HG03571 (cell line): ENCODE data around the gene IGFLR1.

Source experiments
- ATAC-seq: cut with Tn5 transposase; IDR thresholded peaks from one replicate; pipeline ENCODE4 v1.9.1; 2021; ENCODE audit not compliant: unreplicated experiment

Gene IGFLR1, protein sequence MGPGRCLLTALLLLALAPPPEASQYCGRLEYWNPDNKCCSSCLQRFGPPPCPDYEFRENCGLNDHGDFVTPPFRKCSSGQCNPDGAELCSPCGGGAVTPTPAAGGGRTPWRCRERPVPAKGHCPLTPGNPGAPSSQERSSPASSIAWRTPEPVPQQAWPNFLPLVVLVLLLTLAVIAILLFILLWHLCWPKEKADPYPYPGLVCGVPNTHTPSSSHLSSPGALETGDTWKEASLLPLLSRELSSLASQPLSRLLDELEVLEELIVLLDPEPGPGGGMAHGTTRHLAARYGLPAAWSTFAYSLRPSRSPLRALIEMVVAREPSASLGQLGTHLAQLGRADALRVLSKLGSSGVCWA

GRCh38 chr19:35742121-35742724 is at the start of gene IGFLR1:
Gene IGFLR1 (minus strand): TSS chr19:35742452. CDS start chr19:35741180, 1,272 bp downstream.
- no peak for ATAC-seq

- ATAC-seq = no peak
These were observed 49.6 kb upstream of the IGFLR1 start for GRCh38 chr19:35791814-35792279.

DNA sequence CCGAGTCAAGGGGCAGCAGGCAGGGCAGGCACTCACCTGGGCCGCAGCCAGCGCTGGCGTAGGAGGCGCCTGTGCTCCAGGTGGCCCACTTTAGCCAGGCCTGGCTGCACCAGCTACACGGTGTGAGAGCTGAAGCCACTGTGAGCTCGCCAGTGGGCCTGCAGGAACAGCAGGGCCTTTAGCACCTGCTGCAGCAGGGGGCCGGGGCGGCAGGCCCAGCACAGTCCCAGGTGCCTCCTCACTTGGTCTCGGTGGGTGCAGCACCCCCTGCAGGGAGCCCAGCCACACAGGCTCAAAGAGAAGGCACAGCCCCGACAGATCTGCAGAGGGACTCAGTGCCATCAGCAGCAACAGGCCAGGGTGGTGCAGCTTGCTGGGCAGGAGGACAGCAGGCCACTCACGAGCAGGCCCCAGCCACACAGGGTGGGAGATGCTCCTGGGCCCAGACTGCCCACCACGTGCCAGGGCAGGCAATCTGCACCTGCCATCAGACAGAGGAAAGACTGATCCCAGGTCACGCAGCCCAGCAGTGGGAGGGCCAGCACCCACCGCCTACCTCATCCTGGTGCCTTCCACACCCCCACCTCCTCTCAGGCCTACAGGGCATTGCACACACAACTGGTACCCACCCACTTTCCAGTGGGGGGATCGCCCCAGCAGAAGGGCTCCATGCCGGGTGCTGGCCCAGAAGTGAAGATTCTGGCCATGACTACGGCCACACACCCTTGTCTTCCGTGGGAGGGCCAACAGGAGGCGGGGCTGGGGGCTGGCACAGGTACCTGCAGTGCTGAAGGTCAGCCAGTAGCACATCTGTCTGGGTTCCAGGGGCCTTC is 48.9 kb upstream of the IGFLR1 start:
- ATAC-seq = no peak

- ATAC-seq = no peak
These were observed 48.0 kb upstream of the IGFLR1 start for GRCh38 chr19:35789978-35790944.

GRCh38 chr19:35789195-35789977 is 47.1 kb upstream of the IGFLR1 start:
- ATAC-seq = no peak

GRCh38 chr19:35788205-35788960 is 46.1 kb upstream of the IGFLR1 start:
- ATAC-seq = no peak

DNA sequence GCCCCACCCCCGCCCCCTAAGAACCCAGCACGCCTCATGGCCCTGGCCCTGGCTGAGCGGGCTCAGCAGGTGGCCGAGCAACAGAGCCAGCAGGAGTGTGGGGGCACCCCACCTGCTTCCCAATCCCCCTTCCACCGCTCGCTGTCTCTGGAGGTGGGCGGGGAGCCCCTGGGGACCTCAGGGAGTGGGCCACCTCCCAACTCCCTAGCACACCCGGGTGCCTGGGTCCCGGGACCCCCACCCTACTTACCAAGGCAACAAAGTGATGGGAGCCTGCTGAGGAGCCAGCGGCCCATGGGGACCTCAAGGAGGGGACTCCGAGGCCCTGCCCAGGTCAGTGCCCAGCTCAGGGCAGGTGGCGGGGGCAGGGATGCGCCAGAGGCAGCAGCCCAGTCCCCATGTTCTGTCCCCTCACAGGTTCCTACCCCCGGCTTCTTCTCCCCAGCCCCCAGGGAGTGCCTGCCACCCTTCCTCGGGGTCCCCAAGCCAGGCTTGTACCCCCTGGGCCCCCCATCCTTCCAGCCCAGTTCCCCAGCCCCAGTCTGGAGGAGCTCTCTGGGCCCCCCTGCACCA is 45.1 kb upstream of the IGFLR1 start:
- no peak for ATAC-seq

DNA sequence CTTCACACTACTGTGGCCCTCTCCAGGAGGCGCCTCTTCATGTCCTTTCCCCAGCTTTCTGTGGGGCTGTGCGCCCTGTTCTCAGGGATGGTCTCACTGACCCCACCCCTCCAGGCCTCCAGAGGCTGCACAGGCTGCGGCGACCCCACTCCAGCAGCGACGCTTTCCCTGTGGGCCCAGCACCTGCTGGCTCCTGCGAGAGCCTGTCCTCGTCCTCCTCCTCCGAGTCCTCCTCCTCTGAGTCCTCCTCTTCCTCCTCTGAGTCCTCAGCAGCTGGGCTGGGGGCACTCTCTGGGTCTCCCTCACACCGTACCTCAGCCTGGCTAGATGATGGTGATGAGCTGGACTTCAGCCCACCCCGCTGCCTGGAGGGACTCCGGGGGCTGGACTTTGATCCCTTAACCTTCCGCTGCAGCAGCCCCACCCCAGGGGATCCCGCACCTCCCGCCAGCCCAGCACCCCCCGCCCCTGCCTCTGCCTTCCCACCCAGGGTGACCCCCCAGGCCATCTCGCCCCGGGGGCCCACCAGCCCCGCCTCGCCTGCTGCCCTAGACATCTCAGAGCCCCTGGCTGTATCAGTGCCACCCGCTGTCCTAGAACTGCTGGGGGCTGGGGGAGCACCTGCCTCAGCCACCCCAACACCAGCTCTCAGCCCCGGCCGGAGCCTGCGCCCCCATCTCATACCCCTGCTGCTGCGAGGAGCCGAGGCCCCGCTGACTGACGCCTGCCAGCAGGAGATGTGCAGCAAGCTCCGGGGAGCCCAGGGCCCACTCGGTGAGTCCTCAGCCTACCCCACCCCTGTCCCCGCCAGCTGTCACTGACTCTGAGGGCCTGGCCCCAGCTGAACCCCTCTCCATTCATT is 44.3 kb upstream of the IGFLR1 start:
- ATAC-seq = no peak

DNA sequence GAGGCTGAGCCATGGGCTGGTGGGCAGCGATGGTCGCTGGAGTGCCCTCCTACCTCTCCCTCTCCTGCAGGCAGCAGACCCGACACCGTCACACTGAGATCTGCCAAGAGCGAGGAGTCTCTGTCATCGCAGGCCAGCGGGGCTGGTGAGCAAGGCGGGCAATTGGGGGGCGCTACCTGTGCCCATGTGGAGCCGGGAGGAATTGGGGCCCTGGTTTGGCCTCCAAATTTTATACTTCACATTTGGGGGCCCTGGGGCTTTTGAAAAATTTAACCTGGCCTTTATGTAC is 43.0 kb upstream of the IGFLR1 start:
- no peak for ATAC-seq

DNA sequence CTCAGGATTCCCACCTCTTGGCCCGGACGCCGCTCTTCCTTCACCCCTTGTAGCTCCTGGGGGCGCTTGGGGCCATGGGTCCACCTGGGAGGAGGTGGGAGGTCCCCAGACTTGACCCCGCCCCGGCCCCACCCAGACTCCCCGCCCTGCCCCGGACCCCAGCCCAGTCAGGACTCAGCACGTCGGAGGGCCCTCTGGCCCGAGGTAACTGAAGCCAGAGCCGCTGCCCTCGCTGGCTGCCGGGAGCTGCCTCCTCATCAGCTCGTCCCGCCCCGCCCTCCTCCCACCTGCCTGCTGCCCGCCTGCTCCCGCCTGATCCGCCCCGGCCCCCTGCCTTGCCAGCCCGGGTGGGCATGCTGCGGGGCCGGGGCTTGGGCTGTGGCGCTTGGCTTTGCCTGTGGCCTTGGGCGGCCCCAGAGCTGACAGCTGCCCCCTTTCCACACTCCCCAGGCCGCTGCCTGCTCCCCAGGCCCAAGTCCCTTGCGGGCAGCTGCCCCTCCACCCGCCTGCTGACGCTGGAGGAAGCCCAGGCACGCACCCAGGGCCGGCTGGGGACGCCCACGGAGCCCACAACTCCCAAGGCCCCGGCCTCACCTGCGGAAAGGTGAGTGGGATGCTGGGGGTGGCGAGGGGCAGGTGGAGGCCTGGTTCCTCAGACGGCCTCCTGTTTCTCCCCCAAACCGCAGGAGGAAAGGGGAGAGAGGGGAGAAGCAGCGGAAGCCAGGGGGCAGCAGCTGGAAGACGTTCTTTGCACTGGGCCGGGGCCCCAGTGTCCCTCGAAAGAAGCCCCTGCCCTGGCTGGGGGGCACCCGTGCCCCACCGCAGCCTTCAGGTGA is 42.5 kb upstream of the IGFLR1 start:
- no peak for ATAC-seq

DNA sequence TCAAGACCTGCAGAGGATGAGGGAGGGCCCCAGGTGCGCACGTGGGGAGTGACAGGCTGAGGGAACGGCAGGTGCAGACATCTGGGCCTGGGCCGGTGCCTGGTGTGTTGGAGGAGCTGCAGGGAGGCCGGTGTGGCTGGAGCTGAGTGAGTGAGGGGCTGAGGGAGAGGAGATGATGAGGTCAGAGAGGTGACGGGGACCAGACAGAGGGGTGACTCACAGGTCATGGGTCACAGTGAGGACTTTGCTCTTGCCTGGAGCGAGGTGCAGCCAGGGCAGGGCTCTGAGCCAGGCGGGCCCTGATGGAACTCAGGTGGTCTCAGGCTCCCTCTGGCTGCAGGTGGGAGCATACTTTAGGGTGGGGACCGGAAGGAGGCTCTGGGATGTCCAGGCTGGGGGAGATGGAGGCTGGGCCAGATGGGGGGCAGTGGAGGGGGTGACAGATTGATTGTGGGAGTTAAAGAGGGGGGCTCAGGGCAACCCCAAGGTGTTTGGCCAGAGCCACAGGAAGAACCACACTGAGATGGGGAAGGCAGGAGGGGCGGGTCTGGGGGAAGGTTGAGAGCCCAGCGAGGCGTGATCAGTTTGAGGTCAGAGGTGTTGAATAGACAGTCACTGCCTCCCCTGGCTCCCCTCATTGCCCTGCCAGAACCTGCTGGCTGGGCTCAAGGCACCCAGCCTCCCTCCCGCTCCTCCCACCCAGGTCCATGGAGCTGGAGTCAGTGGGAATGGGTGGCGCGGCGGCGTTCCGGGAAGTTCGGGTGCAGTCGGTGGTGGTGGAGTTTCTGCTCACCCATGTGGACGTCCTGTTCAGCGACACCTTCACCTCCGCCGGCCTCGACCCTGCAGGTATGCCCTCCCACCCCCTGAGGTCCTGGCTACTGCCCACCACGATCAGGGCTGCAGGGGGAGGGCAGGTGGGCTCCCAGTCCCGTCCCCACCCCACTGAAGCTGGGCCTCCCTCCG is 41.5 kb upstream of the IGFLR1 start:
- no peak for ATAC-seq

DNA sequence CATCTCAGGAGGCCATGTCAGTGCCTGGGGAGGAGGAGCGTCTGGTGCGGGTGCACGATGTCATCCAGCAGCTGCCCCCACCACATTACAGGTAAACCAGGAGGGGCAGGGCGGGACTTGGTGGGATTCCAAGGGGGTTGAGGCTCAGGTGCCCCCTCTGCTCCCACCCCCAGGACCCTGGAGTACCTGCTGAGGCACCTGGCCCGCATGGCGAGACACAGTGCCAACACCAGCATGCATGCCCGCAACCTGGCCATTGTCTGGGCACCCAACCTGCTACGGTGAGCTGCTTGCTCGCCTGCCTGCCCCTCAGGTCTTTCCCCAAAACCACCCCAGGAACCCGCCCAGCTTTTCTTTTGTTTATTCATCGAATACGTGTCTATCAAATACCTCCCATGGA is 40.3 kb upstream of the IGFLR1 start:
- no peak for ATAC-seq

GRCh38 chr19:35781650-35782049 is 39.4 kb upstream of the IGFLR1 start:
- ATAC-seq = no peak

- no peak for ATAC-seq
These were observed 38.5 kb upstream of the IGFLR1 start for GRCh38 chr19:35780717-35781116.

GRCh38 chr19:35780058-35780457 is 37.8 kb upstream of the IGFLR1 start:
- ATAC-seq = no peak

DNA sequence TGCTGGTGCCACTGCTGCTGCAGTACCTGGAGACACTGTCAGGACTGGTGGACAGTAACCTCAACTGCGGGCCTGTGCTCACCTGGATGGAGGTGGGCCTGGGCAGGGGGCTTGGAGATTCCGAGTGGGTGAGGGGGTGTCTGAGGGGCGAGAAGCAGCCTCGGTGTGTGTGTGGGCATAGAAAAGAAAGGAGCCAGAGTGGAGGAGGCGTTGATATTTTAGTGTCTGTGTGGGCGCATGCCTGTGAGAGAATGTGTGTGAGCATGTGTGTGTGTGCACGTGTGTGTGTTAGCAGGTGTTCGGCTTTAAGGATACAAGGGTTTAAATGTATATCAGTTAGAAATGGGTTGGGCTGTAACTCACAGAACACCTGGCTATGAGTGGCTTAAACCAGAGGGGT is 36.8 kb upstream of the IGFLR1 start:
- ATAC-seq = no peak
